HEK293T (cell line): Measurements from ENCODE around the gene CDHR5.
A peak's percentile ranks its signal among the peaks of the same experiment; 100 is the strongest.

Source experiments
- CTCF ChIA-PET: fragments of 350-600 bp; formaldehyde crosslinking; extraction: SDS; loops from one replicate; lab custom pipeline; 2021; ENCODE audit warnings: antibody characterized with exemption, inconsistent platforms; lab: Yijun Ruan, JAX
- POLR2A ChIA-PET: fragments of 350-600 bp; formaldehyde crosslinking; extraction: SDS; loops from one replicate; lab custom pipeline; 2020; ENCODE audit warnings: antibody characterized with exemption, inconsistent platforms; lab: Yijun Ruan, JAX
- DNase-seq: peaks from one replicate; pipeline ENCODE4 v3.0.0; 2012; ENCODE audit warnings: mixed read lengths; ENCODE audit errors: extremely low spot score
- ARNT ChIP-seq: fragments of 450-650 bp; IDR thresholded peaks from 2 replicates; pipeline ENCODE4 v1.6.1; 2017; ENCODE audit warnings: mild to moderate bottlenecking
- BHLHE40 ChIP-seq: fragments of 450-650 bp; IDR thresholded peaks from 2 replicates; pipeline ENCODE4 v1.6.1; 2016; ENCODE audit warnings: mild to moderate bottlenecking, moderate library complexity, borderline replicate concordance
- CTBP1 ChIP-seq: fragments of 450-650 bp; IDR thresholded peaks from 2 replicates; pipeline ENCODE4 v1.6.1; 2016; ENCODE audit warnings: borderline replicate concordance
- ELF4 ChIP-seq: fragments of 450-650 bp; IDR thresholded peaks from 2 replicates; pipeline ENCODE4 v1.6.1; 2017; ENCODE audit warnings: antibody characterized with exemption
- FOXA1 ChIP-seq: fragments of 450-650 bp; IDR thresholded peaks from 2 replicates; pipeline ENCODE4 v1.6.1; 2016; ENCODE audit warnings: mild to moderate bottlenecking
- FOXK2 ChIP-seq: fragments of 450-650 bp; IDR thresholded peaks from 2 replicates; pipeline ENCODE4 v1.6.1; 2016; ENCODE audit warnings: mild to moderate bottlenecking
- FOXM1 ChIP-seq: fragments of 450-650 bp; IDR thresholded peaks from 2 replicates; pipeline ENCODE4 v1.6.1; 2017; ENCODE audit warnings: mild to moderate bottlenecking, borderline replicate concordance
- HDGF ChIP-seq: fragments of 450-650 bp; IDR thresholded peaks from 2 replicates; pipeline ENCODE4 v1.6.1; 2017; ENCODE audit warnings: antibody characterized with exemption, borderline replicate concordance
- L3MBTL2 ChIP-seq: fragments of 450-650 bp; conservative IDR thresholded peaks from 2 replicates; pipeline ENCODE4 v1.6.1; 2016; ENCODE audit warnings: mild to moderate bottlenecking
- LEF1 ChIP-seq: fragments of 450-650 bp; IDR thresholded peaks from 2 replicates; pipeline ENCODE4 v1.6.1; 2017; ENCODE audit warnings: mild to moderate bottlenecking, borderline replicate concordance
- NFRKB ChIP-seq: fragments of 450-650 bp; IDR thresholded peaks from 2 replicates; pipeline ENCODE4 v1.6.1; 2016; ENCODE audit warnings: mild to moderate bottlenecking, moderate library complexity
- SP1 ChIP-seq: fragments of 450-650 bp; IDR thresholded peaks from 2 replicates; pipeline ENCODE4 v1.6.1; 2017
- SUZ12 ChIP-seq: fragments of 450-650 bp; IDR thresholded peaks from 2 replicates; pipeline ENCODE4 v1.6.1; 2016; ENCODE audit warnings: mild to moderate bottlenecking
- TARDBP ChIP-seq: fragments of 450-650 bp; IDR thresholded peaks from 2 replicates; pipeline ENCODE4 v1.6.1; 2016
- ZNF384 ChIP-seq: fragments of 450-650 bp; IDR thresholded peaks from 2 replicates; pipeline ENCODE4 v1.6.1; 2016
- TF ChIP-seq, protein P1 (sequence below): fragments of 450-650 bp; IDR thresholded peaks from 2 replicates; pipeline ENCODE4 v1.6.1; 2016

Gene CDHR5

GRCh38 chr11:614623-615503 lies 9.9 kb downstream of the CDHR5 start:
- ChIA-PET CTCF (no interaction called here), POLR2A (interaction anchor here (0.7 to 1.0 kb wide), 3 partner anchors 11 to 39 kb away, joined by 3 to 4 read pairs (median 3); no protein-coding TSS in a partner anchor)
- no peak for TF ChIP-seq LEF1
- TF ChIP-seq BHLHE40 = no peak
- no peak for TF ChIP-seq FOXA1
- TF ChIP-seq TARDBP = no peak
- no peak for TF ChIP-seq FOXK2
- TF ChIP-seq NFRKB = no peak
- TF ChIP-seq ZNF384 = no peak
- TF ChIP-seq, protein P1, sequence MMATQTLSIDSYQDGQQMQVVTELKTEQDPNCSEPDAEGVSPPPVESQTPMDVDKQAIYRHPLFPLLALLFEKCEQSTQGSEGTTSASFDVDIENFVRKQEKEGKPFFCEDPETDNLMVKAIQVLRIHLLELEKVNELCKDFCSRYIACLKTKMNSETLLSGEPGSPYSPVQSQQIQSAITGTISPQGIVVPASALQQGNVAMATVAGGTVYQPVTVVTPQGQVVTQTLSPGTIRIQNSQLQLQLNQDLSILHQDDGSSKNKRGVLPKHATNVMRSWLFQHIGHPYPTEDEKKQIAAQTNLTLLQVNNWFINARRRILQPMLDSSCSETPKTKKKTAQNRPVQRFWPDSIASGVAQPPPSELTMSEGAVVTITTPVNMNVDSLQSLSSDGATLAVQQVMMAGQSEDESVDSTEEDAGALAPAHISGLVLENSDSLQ = no peak
- no peak for DNase-seq

- TF ChIP-seq FOXM1 (no peak), FOXK2 (no peak), ZNF384 (no peak), BHLHE40 (no peak), SUZ12 (no peak), CTBP1 (no peak), L3MBTL2 (no peak), HDGF (no peak), ARNT (no peak), SP1 (no peak), ELF4 (no peak), NFRKB (no peak), LEF1 (no peak), TARDBP (no peak), FOXA1 (no peak)
- CTCF ChIA-PET = no interaction called here
- POLR2A ChIA-PET = interaction anchor here (0.7 to 1.0 kb wide), 2 partner anchors 38 to 79 kb away, joined by 3 to 4 read pairs; partner anchors contain the start of gene HRAS
- DNase-seq = no peak
Measured at GRCh38 chr11:614021-614622, 10.6 kb downstream of the CDHR5 start.

DNA sequence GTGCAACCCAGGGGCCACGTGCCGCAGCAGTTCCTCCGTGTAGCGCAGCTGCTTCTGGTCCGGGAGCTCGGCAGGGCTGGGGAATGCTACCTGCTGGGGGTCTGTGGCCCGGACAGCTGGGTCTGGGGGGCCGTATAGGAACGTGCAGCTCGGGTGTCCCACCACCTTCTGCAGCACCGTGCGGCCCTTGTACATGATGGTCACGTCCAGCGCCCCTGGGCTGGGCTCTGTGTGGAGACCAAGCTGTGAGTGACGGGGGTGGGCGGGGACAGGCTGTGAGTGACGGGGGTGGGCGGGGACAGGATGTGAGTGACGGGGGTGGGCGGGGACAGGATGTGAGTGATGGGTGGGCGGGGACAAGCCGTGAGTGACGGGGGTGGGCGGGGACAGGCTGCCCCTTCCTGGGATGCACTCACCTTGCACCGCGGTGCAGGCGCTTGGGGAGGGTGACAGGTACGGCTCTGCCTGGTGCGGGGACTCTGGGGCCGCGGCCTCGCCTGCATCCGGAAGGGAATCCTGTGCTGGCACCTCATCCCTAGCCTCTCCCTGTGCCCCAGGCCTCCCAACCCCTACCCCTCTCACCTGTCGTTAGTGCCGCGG lies 11.3 kb downstream of the CDHR5 start:
- TF ChIP-seq, protein P1 = peak; percentile 53
- no peak for TF ChIP-seq FOXA1
- peak; percentile 38 for DNase-seq
- CTCF ChIA-PET = no interaction called here
- POLR2A ChIA-PET = interaction anchor here (1.0 kb wide), 1 partner anchor 78 kb away, joined by 3 read pairs; the partner anchor contains the start of gene HRAS

- ChIA-PET CTCF (no interaction called here), POLR2A (no interaction called here)
- DNase-seq = no peak
- no peak for TF ChIP-seq ELF4
- TF ChIP-seq, protein P1 = no peak
- no peak for TF ChIP-seq LEF1
- no peak for TF ChIP-seq HDGF
- TF ChIP-seq FOXA1 = no peak
- no peak for TF ChIP-seq NFRKB
- no peak for TF ChIP-seq FOXK2
- no peak for TF ChIP-seq L3MBTL2
Measured at GRCh38 chr11:612961-613300, 11.8 kb downstream of the CDHR5 start.

DNA sequence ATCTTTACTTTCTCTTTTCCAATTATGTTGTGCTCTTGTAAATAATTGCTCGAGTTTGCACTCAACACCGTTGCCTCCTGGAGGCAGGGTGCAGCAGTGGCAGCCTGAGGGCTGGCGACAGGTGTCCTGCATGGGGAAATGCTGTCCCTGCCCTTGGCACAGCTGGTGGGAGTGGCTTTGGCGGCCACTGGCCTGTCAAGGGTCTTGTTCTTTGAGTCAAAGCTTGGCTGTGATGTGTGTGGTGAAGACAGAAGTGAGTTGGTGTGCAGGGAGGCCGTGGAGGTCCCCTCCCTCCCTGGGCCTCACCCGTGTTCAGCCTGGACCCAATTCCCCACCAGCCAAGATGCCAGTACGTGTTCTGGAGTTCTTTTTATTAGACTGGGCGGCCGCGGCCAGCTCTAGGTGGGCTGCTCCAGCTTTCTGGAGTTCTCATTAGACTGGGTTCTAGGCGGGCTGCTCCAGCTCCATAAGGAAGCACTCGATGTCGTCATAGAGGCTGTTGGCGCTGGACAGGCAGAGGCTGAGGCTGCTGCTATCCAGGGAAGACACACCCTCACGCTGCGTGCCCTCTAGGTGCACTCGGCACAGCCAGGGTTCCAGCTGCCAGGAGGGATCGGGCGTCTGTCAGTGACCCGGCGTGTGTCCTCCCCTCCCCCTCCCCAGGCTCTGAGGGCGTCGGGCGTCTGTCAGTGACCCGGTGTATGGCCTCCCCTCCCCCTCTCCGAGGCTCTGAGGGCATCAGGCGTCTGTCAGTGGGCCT lies 12.4 kb downstream of the CDHR5 start:
- CTCF ChIA-PET = no interaction called here
- DNase-seq = no peak
- TF ChIP-seq, protein P1 = no peak
- TF ChIP-seq ZNF384 (no peak), ARNT (no peak), ELF4 (no peak), CTBP1 (no peak), TARDBP (no peak), SP1 (no peak), L3MBTL2 (no peak), FOXA1 (no peak), SUZ12 (no peak), NFRKB (no peak), HDGF (no peak), BHLHE40 (no peak), FOXK2 (no peak), FOXM1 (no peak)

More for the DNA sequence above, 12.4 kb downstream of the CDHR5 start:
- POLR2A ChIA-PET = no interaction called here
